HCT116 (cell line): ENCODE measurements around the gene PRDM2. TPM values are rescaled to one million over a fixed set of nuclear protein-coding genes. Genes with fewer than 3 reads are reported as not detected.

Experiments used
- ATAC-seq: fragments of 200-7000 bp; cut with Tn5 transposase; 2 replicates; pipeline ENCODE4 v1.9.1; 2020; ENCODE audit warnings: mild to moderate bottlenecking, moderate library complexity
- BruUV-seq: library from RNA; stranded (reverse); fragments of 400-500 nt; replicated peaks from 2 replicates; lab custom pipeline; 2021; lab: Mats Ljungman, UMichigan
- CTCF ChIA-PET: fragments of 300-600 bp; sonication (Branson Sonifier 250); formaldehyde crosslinking; loops from one replicate; lab custom pipeline; 2021; ENCODE audit warnings: antibody characterized with exemption; lab: Charles Lee
- POLR2A ChIA-PET: fragments of 300-600, 350-600 bp; sonication (Branson Sonifier 250); formaldehyde crosslinking; loops from one replicate; lab custom pipeline; 2021; ENCODE audit warnings: antibody characterized with exemption; lab: Charles Lee
- RAD21 ChIA-PET, 2 experiments: fragments of 300-600 bp; sonication (Branson Sonifier 250); formaldehyde crosslinking; loops; one replicate each; lab custom pipeline; 2023; ENCODE audit warnings: low total read pairs in 2 of 2; ENCODE audit not compliant: uncharacterized antibody in 2 of 2, unreplicated experiment in 2 of 2, low non-redundant PET in 1 of 2; lab: Charles Lee
- DNase-seq: peaks from one replicate; pipeline ENCODE4 v3.0.0-alpha.2; 2010; ENCODE audit warnings: low read depth, low spot score
- H2AFZ ChIP-seq: fragments of 200-600 bp; shearing (Covaris generic), sonication (generic); 2 replicates; pipeline ENCODE4 v1.6.1; 2017; ENCODE audit warnings: low read depth, mixed run types, mixed read lengths, antibody characterized with exemption, low read length; ENCODE audit not compliant: poor library complexity, severe bottlenecking
- H3K27ac ChIP-seq: 2 replicates; pipeline ENCODE4 v1.5.1; 2012; ENCODE audit warnings: low read depth, low read length
- H3K27me3 ChIP-seq: fragments of 200-600 bp; sonication (generic); 2 replicates; pipeline ENCODE4 v1.6.1; 2016; ENCODE audit warnings: mixed run types, low read length, mixed read lengths; ENCODE audit not compliant: insufficient read depth
- H3K36me3 ChIP-seq, 2 experiments: fragments of 200-500 bp in 1 of 2; fragments of 200-600 bp in 1 of 2; sonication (Bioruptor generic) in 1 of 2; sonication (generic) in 1 of 2; 2 replicates each; pipeline versions ENCODE4 v1.5.1 to v1.6.1; 2014 to 2016; ENCODE audit warnings: low read length in 2 of 2, inconsistent platforms in 1 of 2, mixed read lengths in 1 of 2, mixed run types in 1 of 2; ENCODE audit not compliant: insufficient read depth in 2 of 2, control insufficient read depth in 1 of 2
- H3K4me1 ChIP-seq, 2 experiments: fragments of 200-600 bp in 1 of 2; sonication (generic) in 1 of 2; 2 replicates each; pipeline versions ENCODE4 v1.5.1 to v1.6.1; 2012 to 2017; ENCODE audit warnings: low read length in 2 of 2, inconsistent platforms in 1 of 2, mild to moderate bottlenecking in 1 of 2, mixed read lengths in 1 of 2, mixed run types in 1 of 2, moderate library complexity in 1 of 2; ENCODE audit not compliant: insufficient read depth in 2 of 2, control insufficient read depth in 1 of 2
- H3K4me2 ChIP-seq: fragments of 200-600 bp; sonication (generic); 2 replicates; pipeline ENCODE4 v1.6.1; 2017; ENCODE audit warnings: mixed run types, low read length, mixed read lengths
- H3K4me3 ChIP-seq, 2 experiments: fragments of 200-600 bp in 1 of 2; sonication (generic) in 1 of 2; replicated peaks in 1 of 2; 2 replicates each; pipeline ENCODE4 v1.5.1; 2011 to 2016; ENCODE audit warnings: low read length in 2 of 2, control low read depth in 1 of 2, low read depth in 1 of 2, mild to moderate bottlenecking in 1 of 2, mixed read lengths in 1 of 2, mixed run types in 1 of 2
- H3K79me2 ChIP-seq: fragments of 200-600 bp; sonication (generic); 2 replicates; pipeline ENCODE4 v1.6.1; 2017; ENCODE audit warnings: mild to moderate bottlenecking, mixed run types, low read length, moderate library complexity, mixed read lengths; ENCODE audit not compliant: insufficient read depth
- H3K9ac ChIP-seq: fragments of 200-600 bp; sonication (generic); 2 replicates; pipeline ENCODE4 v1.6.1; 2016; ENCODE audit warnings: low read length, mixed read lengths
- H3K9me2 ChIP-seq: fragments of 200-600 bp; sonication (generic), shearing (Covaris generic); 2 replicates; pipeline ENCODE4 v1.6.1; 2017; ENCODE audit warnings: mixed run types, mild to moderate bottlenecking, moderate library complexity; ENCODE audit not compliant: insufficient read depth
- H3K9me3 ChIP-seq, 2 experiments: fragments of 200-500 bp in 1 of 2; fragments of 200-600 bp in 1 of 2; sonication (Bioruptor generic) in 1 of 2; sonication (generic) in 1 of 2; 2 replicates each; pipeline ENCODE4 v1.6.1; 2014 to 2017; ENCODE audit warnings: low read length in 2 of 2, mixed read lengths in 2 of 2, inconsistent platforms in 1 of 2, low read depth in 1 of 2, mild to moderate bottlenecking in 1 of 2, mixed run types in 1 of 2, moderate library complexity in 1 of 2; ENCODE audit not compliant: control insufficient read depth in 1 of 2, insufficient read depth in 1 of 2
- H4K20me1 ChIP-seq: fragments of 200-600 bp; sonication (generic), shearing (Covaris generic); 2 replicates; pipeline ENCODE4 v1.6.1; 2017; ENCODE audit warnings: mixed run types, mild to moderate bottlenecking, moderate library complexity; ENCODE audit not compliant: insufficient read depth
- CTCF ChIP-seq, 3 experiments: fragments of 200-600 bp in 1 of 3; sonication (generic) in 1 of 3; IDR thresholded peaks in 2 of 3; conservative IDR thresholded peaks in 1 of 3; 2 replicates each; pipeline ENCODE4 v1.5.1; 2012 to 2017; ENCODE audit warnings: low read depth in 2 of 3, low read length in 2 of 3, antibody characterized with exemption in 1 of 3, borderline replicate concordance in 1 of 3, control low read depth in 1 of 3, mild to moderate bottlenecking in 1 of 3, mixed read lengths in 1 of 3, mixed run types in 1 of 3, moderate library complexity in 1 of 3; ENCODE audit not compliant: insufficient read depth in 1 of 3
- EGR1 ChIP-seq: IDR thresholded peaks from 2 replicates; pipeline ENCODE4 v1.6.1; 2012; ENCODE audit warnings: low read depth
- ELF1 ChIP-seq: IDR thresholded peaks from 2 replicates; pipeline ENCODE4 v1.6.1; 2012; ENCODE audit warnings: low read depth, borderline replicate concordance
- EZH2 ChIP-seq: fragments of 200-600 bp; sonication (generic); IDR thresholded peaks from 2 replicates; pipeline ENCODE4 v1.6.1; 2017; ENCODE audit warnings: antibody characterized with exemption, mixed run types
- EZH2phosphoT487 ChIP-seq: fragments of 200-600 bp; IDR thresholded peaks from 2 replicates; pipeline ENCODE4 v1.6.1; 2018; ENCODE audit warnings: antibody characterized with exemption, borderline replicate concordance
- JUND ChIP-seq: IDR thresholded peaks from 2 replicates; pipeline ENCODE4 v1.6.1; 2012
- RAD21 ChIP-seq: IDR thresholded peaks from 2 replicates; pipeline ENCODE4 v1.6.1; 2012; ENCODE audit warnings: low read depth, mild to moderate bottlenecking
- SP1 ChIP-seq: IDR thresholded peaks from 2 replicates; pipeline ENCODE4 v1.6.1; 2012; ENCODE audit warnings: low read depth
- TCF7L2 ChIP-seq: IDR thresholded peaks from 2 replicates; pipeline ENCODE4 v1.7.0; 2011; ENCODE audit warnings: borderline replicate concordance, inconsistent platforms; ENCODE audit not compliant: insufficient read depth, insufficient read length; ENCODE audit errors: extremely low read depth
- ZBTB33 ChIP-seq: IDR thresholded peaks from 2 replicates; pipeline ENCODE4 v1.6.1; 2011; ENCODE audit warnings: mild to moderate bottlenecking, low read length, moderate library complexity; ENCODE audit not compliant: insufficient replicate concordance; ENCODE audit errors: extremely low read depth
- ZFX ChIP-seq: fragments of 450-650 bp; IDR thresholded peaks from 2 replicates; pipeline ENCODE4 v1.6.1; 2017
- ZNF274 ChIP-seq: fragments of 200-500 bp; sonication (Bioruptor generic); IDR thresholded peaks from 2 replicates; pipeline ENCODE4 v1.6.1; 2014; ENCODE audit warnings: mild to moderate bottlenecking, low read depth, low read length, inconsistent platforms
- intact Hi-C: fragments of 100-400 bp; cut with micrococcal nuclease; formaldehyde crosslinking; loops from 2 replicates; pipeline ENCODE4 v1.10.0; 2022
- total RNA-seq: library from RNA; stranded (reverse); gene quantifications from one replicate; pipeline ENCODE4 v1.2.1, GENCODE V29; 2021; ENCODE audit not compliant: unreplicated experiment
- TF ChIP-seq, protein P1 (sequence below): IDR thresholded peaks from 2 replicates; pipeline ENCODE4 v1.6.1; 2012

Gene PRDM2
- total RNA-seq, 1 experiment from 2014 or later, result 17.3 TPM

DNA sequence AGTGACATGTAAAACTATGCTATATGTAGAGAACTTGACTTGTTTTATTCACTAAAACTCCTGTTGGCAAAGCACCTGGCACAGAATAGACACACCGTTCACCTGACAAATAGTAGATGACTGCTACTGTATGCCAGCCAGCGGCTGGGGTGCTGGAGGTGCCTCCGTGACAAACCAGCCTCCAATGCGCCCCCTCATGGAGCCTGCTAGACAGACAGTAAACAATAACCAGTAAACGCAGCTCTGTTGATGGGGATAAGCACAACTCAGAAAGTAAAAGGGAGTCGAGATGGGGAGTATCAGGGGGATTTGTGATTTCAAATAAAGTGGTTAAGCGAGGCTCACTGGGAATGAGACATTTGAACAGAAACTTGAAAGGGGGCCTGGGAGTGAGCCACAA lies 107.2 kb downstream of the PRDM2 start:
- ATAC-seq, result peak; percentile 83
- intact Hi-C loops, result loop anchor here (1.0 kb wide), 1 partner anchor 142 kb away; no protein-coding TSS in a partner anchor
- Histone ChIP-seq H4K20me1 (no peaks in the 10 kb centered on the region), H3K9ac (no peak overlapping the region), H3K4me1 (peaks cover 0 to 5% of the 10 kb centered on the region in 2 experiments; a peak in 2 of 4 replicates), H2AFZ (no peak overlapping the region), H3K4me2 (no peak overlapping the region), H3K36me3 (no peaks in the 10 kb centered on the region), H3K79me2 (no peaks in the 10 kb centered on the region), H3K4me3 (no peak overlapping the region), H3K27me3 (no peaks in the 10 kb centered on the region)
- POLR2A ChIA-PET, result no interaction called here
- RAD21 ChIA-PET, result no interaction called here
- peak; percentile 12 for DNase-seq
- CTCF ChIA-PET, result interaction anchor here (0.6 kb wide), 1 partner anchor 9 kb away, joined by 4 read pairs; no protein-coding TSS in a partner anchor
- no TSS peak for BruUV-seq
- TF ChIP-seq ZBTB33 (no peak), EGR1 (no peak), ZNF274 (no peak), JUND (no peak), SP1 (no peak), EZH2phosphoT487 (no peak), ELF1 (no peak), CTCF (IDR thresholded peaks at IDR 0.05 in 2 of 3, conservative IDR thresholded peaks at IDR 0.05 in 1 of 3; ENCODE audit: borderline replicate concordance in 1 of 3, insufficient read depth in 1 of 3, low read depth in 2 of 3, low read length in 2 of 3) (peak; percentile 68 to 72 (median 72)), TCF7L2 (no peak), ZFX (no peak), EZH2 (no peak), RAD21 (peak; percentile 66)
- TF ChIP-seq, protein P1, sequence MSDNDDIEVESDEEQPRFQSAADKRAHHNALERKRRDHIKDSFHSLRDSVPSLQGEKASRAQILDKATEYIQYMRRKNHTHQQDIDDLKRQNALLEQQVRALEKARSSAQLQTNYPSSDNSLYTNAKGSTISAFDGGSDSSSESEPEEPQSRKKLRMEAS, result no peak
- TF ChIP-seq, all 23 proteins: peak for 2
- no peaks in the 10 kb centered on the region for H3K9me3 ChIP-seq
- H3K9me2 ChIP-seq, result no peaks in the 10 kb centered on the region
- H3K27ac ChIP-seq, result no peak overlapping the region
